Thyroid gland (tissue), 4 donors: ENCODE measurements around the gene GAMT. TPM values are rescaled to one million over a fixed set of nuclear protein-coding genes. Genes with fewer than 3 reads are reported as not detected.

Source experiments
- DNase-seq, 2 donors: peaks; one replicate each; pipeline ENCODE4 v3.0.0-alpha.2; 2019
- H3K27ac ChIP-seq, 3 donors: fragments of 200-600 bp; sonication (generic); 1 replicate in 2 of 3; 2 replicates in 1 of 3; pipeline ENCODE4 v1.5.1; 2016 to 2019; ENCODE audit warnings: mild to moderate bottlenecking in 1 of 3, moderate library complexity in 1 of 3
- H3K27me3 ChIP-seq: fragments of 200-600 bp; sonication (generic); one replicate; pipeline ENCODE4 v1.5.1; 2019
- H3K36me3 ChIP-seq, 2 donors: fragments of 200-600 bp; sonication (generic); one replicate each; pipeline ENCODE4 v1.5.1; 2016 to 2019
- H3K4me1 ChIP-seq, 2 donors: fragments of 200-600 bp; sonication (generic); one replicate each; pipeline ENCODE4 v1.5.1; 2017 to 2019
- H3K4me3 ChIP-seq, 3 donors: fragments of 200-600 bp; sonication (generic); replicated peaks in 1 of 3; 1 replicate in 2 of 3; 2 replicates in 1 of 3; pipeline ENCODE4 v1.5.1; 2016; ENCODE audit warnings: mild to moderate bottlenecking in 1 of 3
- H3K9me3 ChIP-seq: fragments of 200-600 bp; sonication (generic); one replicate; pipeline ENCODE4 v1.5.1; 2017
- POLR2A ChIP-seq, 2 donors: fragments of 450-650 bp; IDR thresholded peaks; one replicate each; pipeline ENCODE4 v1.6.1; 2017; ENCODE audit warnings: antibody characterized with exemption in 2 of 2, mild to moderate bottlenecking in 2 of 2, moderate library complexity in 1 of 2
- WGBS, 2 donors: methylation state at CpG; one replicate each; pipeline ENCODE4 v1.1.5; 2017; 5-methylcytosine and 5-hydroxymethylcytosine counted together
- intact Hi-C: fragments of 100-400 bp; cut with DNase I; formaldehyde crosslinking; loops from one replicate; pipeline ENCODE4 v1.15.1; 2023
- total RNA-seq, 4 donors: library from RNA; depleted of rRNA; stranded (reverse); fragments of >200 nt; gene quantifications; one replicate each; pipeline ENCODE4 v1.2.3, GENCODE V29; 2016
- TF ChIP-seq, protein P1 (sequence below), 6 experiments: fragments of 200-600 bp in 3 of 6; fragments of 450-650 bp in 3 of 6; sonication (generic) in 3 of 6; IDR thresholded peaks; one replicate each; pipeline ENCODE4 v1.5.1; 2016 to 2019; ENCODE audit warnings: antibody characterized with exemption in 6 of 6, mild to moderate bottlenecking in 2 of 6, inconsistent platforms in 1 of 6, moderate library complexity in 1 of 6

The GAMT gene
- total RNA-seq, 4 donors from 2014 or later = 22.2 to 39.5 (median 29.1) TPM

DNA sequence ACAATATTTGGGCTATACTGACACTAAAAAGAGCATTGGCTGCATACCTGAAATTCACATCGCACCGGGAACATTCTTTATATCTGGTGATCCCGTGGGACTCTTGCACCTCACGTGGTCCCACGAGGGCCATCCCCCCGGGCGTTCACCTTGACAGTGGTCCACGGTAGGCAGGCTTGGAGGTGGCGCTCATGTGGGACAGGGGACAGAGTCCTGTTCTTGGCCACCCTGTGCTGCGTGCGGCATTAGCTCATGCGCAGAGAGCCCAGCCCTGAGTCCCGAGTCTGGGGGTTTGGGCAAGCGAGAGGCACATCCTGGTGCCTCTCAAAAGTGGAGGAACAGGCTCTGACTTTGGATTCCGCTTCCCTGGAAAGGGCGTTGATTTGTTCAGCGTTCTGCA, 7.5 kb downstream of the GAMT start:
- Histone ChIP-seq H3K4me3 (no peak overlapping the region), H3K27me3 (no peaks in the 10 kb centered on the region), H3K4me1 (peaks cover 0 to 6% of the 10 kb centered on the region in 2 donors), H3K36me3 (peaks cover 33 to 36% of the 10 kb centered on the region in 2 donors), H3K27ac (no peak overlapping the region), H3K9me3 (no peaks in the 10 kb centered on the region)
- intact Hi-C loops = no loop called here
- WGBS, 2 donors = 82 to 92% methylated on average over 15 to 17 of the region's 17 CpGs
- no peak for TF ChIP-seq POLR2A (IDR thresholded peaks at IDR 0.05)
- TF ChIP-seq, protein P1, sequence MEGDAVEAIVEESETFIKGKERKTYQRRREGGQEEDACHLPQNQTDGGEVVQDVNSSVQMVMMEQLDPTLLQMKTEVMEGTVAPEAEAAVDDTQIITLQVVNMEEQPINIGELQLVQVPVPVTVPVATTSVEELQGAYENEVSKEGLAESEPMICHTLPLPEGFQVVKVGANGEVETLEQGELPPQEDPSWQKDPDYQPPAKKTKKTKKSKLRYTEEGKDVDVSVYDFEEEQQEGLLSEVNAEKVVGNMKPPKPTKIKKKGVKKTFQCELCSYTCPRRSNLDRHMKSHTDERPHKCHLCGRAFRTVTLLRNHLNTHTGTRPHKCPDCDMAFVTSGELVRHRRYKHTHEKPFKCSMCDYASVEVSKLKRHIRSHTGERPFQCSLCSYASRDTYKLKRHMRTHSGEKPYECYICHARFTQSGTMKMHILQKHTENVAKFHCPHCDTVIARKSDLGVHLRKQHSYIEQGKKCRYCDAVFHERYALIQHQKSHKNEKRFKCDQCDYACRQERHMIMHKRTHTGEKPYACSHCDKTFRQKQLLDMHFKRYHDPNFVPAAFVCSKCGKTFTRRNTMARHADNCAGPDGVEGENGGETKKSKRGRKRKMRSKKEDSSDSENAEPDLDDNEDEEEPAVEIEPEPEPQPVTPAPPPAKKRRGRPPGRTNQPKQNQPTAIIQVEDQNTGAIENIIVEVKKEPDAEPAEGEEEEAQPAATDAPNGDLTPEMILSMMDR (IDR thresholded peaks at IDR 0.05) = no peak
- DNase-seq = no peak

DNA sequence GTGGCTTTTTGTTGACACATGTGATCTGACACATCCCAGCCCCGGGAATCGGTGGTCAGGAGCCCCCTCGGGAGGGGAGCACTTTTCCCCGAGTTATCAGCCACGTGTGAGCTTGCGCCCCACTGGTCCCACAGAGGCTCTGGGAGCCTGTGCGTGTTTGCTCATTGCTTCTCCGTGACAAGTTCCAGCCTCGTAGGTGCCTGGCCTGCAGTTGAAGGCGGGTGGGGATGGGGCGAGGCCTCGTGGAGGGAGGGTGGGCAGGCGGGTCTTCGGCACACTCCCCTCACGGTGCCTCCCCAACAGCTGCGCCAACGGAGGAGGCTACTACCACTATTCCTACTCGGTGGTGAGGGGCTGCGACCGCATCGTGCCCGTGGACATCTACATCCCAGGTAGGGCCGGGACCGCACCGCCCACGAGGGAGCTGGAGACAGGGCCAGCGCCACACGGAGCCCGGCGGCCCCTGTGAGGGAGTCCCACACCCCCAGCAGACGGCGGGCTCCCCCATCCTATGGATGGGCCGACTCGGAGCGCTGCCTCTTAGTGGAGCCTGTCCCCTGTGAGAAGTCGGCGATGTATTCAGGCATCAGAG, 8.3 kb downstream of the GAMT start:
- WGBS, 2 donors = 93% methylated on average over 3 to 27 of the region's 37 CpGs

DNA sequence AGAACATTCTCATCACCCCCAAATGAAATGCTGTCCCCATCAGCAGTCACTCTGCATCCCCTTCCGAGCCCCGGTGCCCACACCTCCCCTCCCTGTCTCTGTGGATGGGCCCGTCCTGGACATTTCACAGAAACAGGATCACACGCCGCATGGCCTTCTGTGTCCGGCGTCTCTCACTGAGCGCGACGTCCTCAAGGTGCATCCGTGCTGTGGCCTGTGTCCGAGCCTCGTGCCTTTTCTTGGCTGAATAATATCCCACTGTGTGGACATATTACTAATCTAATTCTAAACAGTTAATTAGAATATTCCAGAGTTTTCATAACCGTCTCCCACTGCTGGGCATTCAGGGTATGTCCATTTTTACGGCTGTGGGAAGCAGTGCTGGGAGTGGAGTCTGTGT, 8.9 kb downstream of the GAMT start:
- 96 to 97% methylated on average over 15 of the region's 15 CpGs for WGBS, 2 donors
- H3K36me3 ChIP-seq = peaks cover 38 to 41% of the 10 kb centered on the region in 2 donors
- TF ChIP-seq POLR2A (IDR thresholded peaks at IDR 0.05) = no peak
- TF ChIP-seq, protein P1 (IDR thresholded peaks at IDR 0.05) = no peak

More for the DNA sequence above, 8.3 kb downstream of the GAMT start:
- DNase-seq = no peak
- Histone ChIP-seq H3K36me3 (peaks cover 38 to 41% of the 10 kb centered on the region in 2 donors), H3K27ac (no peak overlapping the region), H3K4me1 (peaks cover 0 to 6% of the 10 kb centered on the region in 2 donors), H3K4me3 (no peak overlapping the region), H3K9me3 (no peaks in the 10 kb centered on the region), H3K27me3 (no peaks in the 10 kb centered on the region)
- no peak for TF ChIP-seq POLR2A (IDR thresholded peaks at IDR 0.05)
- TF ChIP-seq, protein P1 (IDR thresholded peaks at IDR 0.05) = no peak
- intact Hi-C loops = no loop called here

DNA sequence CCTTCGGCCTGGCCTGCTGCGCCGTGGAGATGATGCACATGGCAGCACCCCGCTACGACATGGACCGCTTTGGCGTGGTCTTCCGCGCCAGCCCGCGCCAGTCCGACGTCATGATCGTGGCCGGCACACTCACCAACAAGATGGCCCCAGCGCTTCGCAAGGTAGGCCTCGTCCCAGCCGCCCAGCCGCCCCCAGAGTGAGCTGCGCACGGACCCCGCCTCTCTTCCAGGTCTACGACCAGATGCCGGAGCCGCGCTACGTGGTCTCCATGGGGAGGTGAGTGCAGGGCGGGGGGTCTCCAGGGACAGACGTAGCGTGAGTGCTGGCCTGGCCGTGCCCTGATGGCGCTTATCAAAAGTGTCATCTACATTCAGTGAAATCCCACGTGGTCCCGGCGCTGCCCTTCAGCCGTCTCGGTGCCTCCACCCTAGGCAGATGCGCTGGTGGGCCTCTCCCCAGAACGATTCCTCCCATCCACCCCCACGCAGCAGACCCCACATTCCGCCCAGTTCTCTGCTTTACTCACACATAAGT, 10.4 kb downstream of the GAMT start:
- 96% methylated on average over 31 to 42 of the region's 42 CpGs for WGBS, 2 donors
- DNase-seq = no peak
- TF ChIP-seq POLR2A (IDR thresholded peaks at IDR 0.05) = no peak
- TF ChIP-seq, protein P1 (IDR thresholded peaks at IDR 0.05) = no peak
- peaks cover 38 to 41% of the 10 kb centered on the region in 2 donors for H3K36me3 ChIP-seq
- H3K9me3 ChIP-seq = no peaks in the 10 kb centered on the region
- H3K27me3 ChIP-seq = no peaks in the 10 kb centered on the region
- H3K4me1 ChIP-seq = peaks cover 0 to 3% of the 10 kb centered on the region in 2 donors
- H3K4me3 ChIP-seq = no peak overlapping the region
- H3K27ac ChIP-seq = no peak overlapping the region
- intact Hi-C loops = no loop called here

More for the DNA sequence above, 8.9 kb downstream of the GAMT start:
- H3K4me3 ChIP-seq = no peak overlapping the region
- no peak for DNase-seq
- H3K4me1 ChIP-seq = peaks cover 0 to 6% of the 10 kb centered on the region in 2 donors
- H3K9me3 ChIP-seq = no peaks in the 10 kb centered on the region
- intact Hi-C loops = no loop called here
- H3K27ac ChIP-seq = no peak overlapping the region
- no peaks in the 10 kb centered on the region for H3K27me3 ChIP-seq
